ENCODE results near the gene FNDC11. TPM values are rescaled to one million over a fixed set of nuclear protein-coding genes. Genes with fewer than 3 reads are reported as not detected.

Gene FNDC11
- total and polyA plus RNA-seq, 2 donors, result 1.1 to 1.2 TPM

DNA sequence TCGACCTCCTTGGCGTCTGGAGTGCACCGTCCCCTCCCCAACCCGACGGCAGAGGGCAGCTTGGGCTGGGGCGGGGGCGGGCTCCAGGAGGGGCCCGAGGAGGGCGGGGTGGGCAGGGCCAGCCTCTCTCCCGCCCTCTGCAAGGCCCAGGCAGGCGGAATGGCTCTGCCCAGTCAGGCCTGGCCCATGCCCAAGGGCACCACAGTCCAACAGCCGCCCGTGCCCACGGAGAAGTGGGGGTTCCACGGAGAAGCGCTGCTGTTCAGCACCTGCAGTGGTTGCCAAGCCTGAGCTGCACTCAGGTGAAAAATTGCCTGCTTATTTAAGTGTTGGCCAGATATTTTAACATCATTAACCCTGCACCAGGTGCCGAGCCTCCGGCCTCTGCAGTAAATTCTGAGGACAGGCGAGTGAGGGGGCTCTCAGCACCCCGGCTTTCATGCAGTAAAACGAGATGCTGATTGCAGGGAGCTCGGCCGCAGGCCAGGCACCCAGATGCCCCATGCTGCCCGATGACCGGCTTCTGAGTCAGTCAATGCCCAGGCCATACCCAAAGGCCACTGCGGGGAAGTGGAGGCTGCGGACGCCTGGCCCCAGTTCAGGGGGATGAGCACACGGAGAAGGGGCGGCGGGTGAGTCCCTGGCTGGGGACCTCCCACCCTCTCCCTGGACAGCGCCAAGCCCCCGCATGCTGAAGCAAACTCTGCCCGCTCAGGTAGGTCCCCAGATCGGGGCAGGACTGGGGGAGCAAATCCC, 6.1 kb upstream of the FNDC11 start, which contains the start of gene SRMS:
Gene SRMS, minus strand, starts transcription at position 25 of the 756 bp plus-strand sequence. CDS start 286 bp downstream, outside the sequence.
- Histone ChIP-seq H3K4me1 (ENCODE audit: control insufficient read depth in 2 of 2, insufficient read depth in 2 of 2, low read length in 2 of 2) (peaks cover 21 to 48% of the 10 kb centered on the region in 2 donors), H3K27ac (ENCODE audit: low read depth in 1 of 2, low read length in 1 of 2) (no peak within 1 kb of the TSS), H3K4me3 (ENCODE audit: low read length in 2 of 2) (no peak within 1 kb of the TSS), H3K36me3 (ENCODE audit: control insufficient read depth in 2 of 2, insufficient read depth in 2 of 2, low read length in 1 of 2) (no peaks in the 10 kb centered on the region), H3K9me3 (ENCODE audit: control insufficient read depth in 2 of 2, insufficient read depth in 1 of 2, low read length in 1 of 2) (peaks cover 0 to 13% of the 10 kb centered on the region in 2 donors), H3K27me3 (ENCODE audit: control insufficient read depth in 2 of 2, insufficient read depth in 1 of 2, low read length in 1 of 2) (peaks cover 2 to 62% of the 10 kb centered on the region in 2 donors)
- DNase-seq (ENCODE audit: low read depth in 6 of 9, low spot score in 9 of 9), result no peak
- 68% methylated on average over 35 of the region's 35 CpGs for WGBS

DNA sequence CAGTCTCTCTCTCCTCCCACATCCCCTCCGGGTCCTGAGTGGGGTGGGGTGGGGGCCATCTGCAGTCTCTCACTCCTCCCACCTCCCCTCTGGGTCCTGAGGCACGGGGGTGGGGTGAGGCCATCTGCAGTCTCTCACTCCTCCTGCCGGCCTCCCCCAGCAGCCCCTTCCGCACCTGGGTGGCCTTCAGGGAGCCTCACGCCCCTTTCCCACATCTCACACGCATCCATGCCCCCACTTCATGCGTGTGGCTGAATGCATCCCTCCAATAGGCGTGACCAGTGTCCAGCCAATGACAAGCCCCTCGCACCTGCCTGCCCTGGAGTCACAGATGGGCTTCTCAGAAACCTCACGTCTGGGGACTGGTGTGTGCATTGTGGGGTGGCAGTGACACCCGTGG, 5.4 kb upstream of the FNDC11 start:
- H3K4me1 ChIP-seq (ENCODE audit: control insufficient read depth in 2 of 2, insufficient read depth in 2 of 2, low read length in 2 of 2), result peaks cover 25 to 54% of the 10 kb centered on the region in 2 donors
- H3K36me3 ChIP-seq (ENCODE audit: control insufficient read depth in 2 of 2, insufficient read depth in 2 of 2, low read length in 1 of 2), result no peaks in the 10 kb centered on the region
- DNase-seq (ENCODE audit: low read depth in 6 of 9, low spot score in 9 of 9), result no peak
- no peak overlapping the region for H3K4me3 ChIP-seq (ENCODE audit: low read length in 2 of 2)
- peaks cover 2 to 64% of the 10 kb centered on the region in 2 donors for H3K27me3 ChIP-seq (ENCODE audit: control insufficient read depth in 2 of 2, insufficient read depth in 1 of 2, low read length in 1 of 2)
- H3K27ac ChIP-seq (ENCODE audit: low read depth in 1 of 2, low read length in 1 of 2), result no peak overlapping the region
- 64% methylated on average over 11 of the region's 11 CpGs for WGBS
- peaks cover 0 to 18% of the 10 kb centered on the region in 2 donors for H3K9me3 ChIP-seq (ENCODE audit: control insufficient read depth in 2 of 2, insufficient read depth in 1 of 2, low read length in 1 of 2)

DNA sequence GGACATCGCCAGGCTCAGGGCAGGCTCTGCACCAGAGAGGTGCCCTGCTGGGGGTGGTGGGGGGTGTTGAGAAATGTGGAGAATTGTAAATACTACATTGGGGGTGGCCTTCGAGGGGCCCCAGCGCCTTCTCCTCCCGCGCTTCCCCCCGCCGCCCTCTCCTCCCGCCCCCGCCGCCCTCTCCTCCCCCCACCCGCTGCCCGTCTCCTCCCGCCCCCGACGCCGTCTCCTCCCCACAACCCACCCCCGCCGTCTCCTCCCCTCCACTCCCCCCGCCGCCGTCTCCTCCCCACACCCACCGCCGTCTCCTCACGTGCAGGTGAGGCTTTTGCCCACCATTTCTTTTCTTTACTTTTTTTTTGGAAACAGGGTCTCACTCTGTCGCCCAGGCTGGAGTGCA, 4.9 kb upstream of the FNDC11 start:
- H3K36me3 ChIP-seq (ENCODE audit: control insufficient read depth in 2 of 2, insufficient read depth in 2 of 2, low read length in 1 of 2), result no peaks in the 10 kb centered on the region
- no peak overlapping the region for H3K4me3 ChIP-seq (ENCODE audit: low read length in 2 of 2)
- DNase-seq (ENCODE audit: low read depth in 6 of 9, low spot score in 9 of 9), result peak in 2 of 9 donors; percentile 24 to 55
- H3K27ac ChIP-seq (ENCODE audit: low read depth in 1 of 2, low read length in 1 of 2), result no peak overlapping the region
- H3K27me3 ChIP-seq (ENCODE audit: control insufficient read depth in 2 of 2, insufficient read depth in 1 of 2, low read length in 1 of 2), result peaks cover 2 to 68% of the 10 kb centered on the region in 2 donors
- 35% methylated on average over 16 of the region's 25 CpGs for WGBS
- peaks cover 25 to 57% of the 10 kb centered on the region in 2 donors for H3K4me1 ChIP-seq (ENCODE audit: control insufficient read depth in 2 of 2, insufficient read depth in 2 of 2, low read length in 2 of 2)
- peaks cover 0 to 18% of the 10 kb centered on the region in 2 donors for H3K9me3 ChIP-seq (ENCODE audit: control insufficient read depth in 2 of 2, insufficient read depth in 1 of 2, low read length in 1 of 2)

DNA sequence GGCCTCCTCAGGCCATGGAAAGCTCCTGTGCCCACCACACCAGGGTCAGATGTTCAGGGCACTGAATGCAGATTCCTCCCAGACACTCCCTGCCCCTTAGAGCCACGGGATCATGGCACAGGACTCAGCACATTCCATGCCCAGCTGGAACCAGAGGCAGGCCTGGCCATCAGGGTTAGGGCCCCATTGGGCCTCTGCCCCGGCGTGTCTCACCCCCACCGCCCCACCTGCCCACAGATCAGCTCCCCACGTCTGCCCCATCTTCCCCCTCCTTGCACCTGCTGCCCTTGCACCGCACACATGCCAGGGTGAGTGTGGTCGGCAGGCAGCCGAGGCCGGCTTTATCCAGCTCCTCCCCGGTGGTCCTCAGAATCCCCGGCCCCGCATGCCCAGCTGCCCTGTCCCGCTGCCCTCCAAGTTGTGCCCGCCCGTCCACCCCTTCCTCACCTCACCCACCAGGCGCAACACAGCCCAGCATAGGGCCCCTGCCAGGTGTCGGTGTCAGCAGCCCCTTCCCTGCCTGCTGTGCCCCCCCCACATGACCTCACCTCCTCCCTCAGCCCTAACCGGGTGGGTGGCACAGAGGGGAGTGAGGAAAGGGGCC, 4.2 kb upstream of the FNDC11 start:
- Histone ChIP-seq H3K27me3 (ENCODE audit: control insufficient read depth in 2 of 2, insufficient read depth in 1 of 2, low read length in 1 of 2) (peaks cover 2 to 69% of the 10 kb centered on the region in 2 donors), H3K27ac (ENCODE audit: low read depth in 1 of 2, low read length in 1 of 2) (no peak overlapping the region), H3K4me1 (ENCODE audit: control insufficient read depth in 2 of 2, insufficient read depth in 2 of 2, low read length in 2 of 2) (peaks cover 25 to 63% of the 10 kb centered on the region in 2 donors), H3K4me3 (ENCODE audit: low read length in 2 of 2) (no peak overlapping the region), H3K9me3 (ENCODE audit: control insufficient read depth in 2 of 2, insufficient read depth in 1 of 2, low read length in 1 of 2) (peaks cover 0 to 18% of the 10 kb centered on the region in 2 donors), H3K36me3 (ENCODE audit: control insufficient read depth in 2 of 2, insufficient read depth in 2 of 2, low read length in 1 of 2) (no peaks in the 10 kb centered on the region)
- DNase-seq (ENCODE audit: low read depth in 6 of 9, low spot score in 9 of 9), result no peak
- 89% methylated on average over 18 of the region's 18 CpGs for WGBS

DNA sequence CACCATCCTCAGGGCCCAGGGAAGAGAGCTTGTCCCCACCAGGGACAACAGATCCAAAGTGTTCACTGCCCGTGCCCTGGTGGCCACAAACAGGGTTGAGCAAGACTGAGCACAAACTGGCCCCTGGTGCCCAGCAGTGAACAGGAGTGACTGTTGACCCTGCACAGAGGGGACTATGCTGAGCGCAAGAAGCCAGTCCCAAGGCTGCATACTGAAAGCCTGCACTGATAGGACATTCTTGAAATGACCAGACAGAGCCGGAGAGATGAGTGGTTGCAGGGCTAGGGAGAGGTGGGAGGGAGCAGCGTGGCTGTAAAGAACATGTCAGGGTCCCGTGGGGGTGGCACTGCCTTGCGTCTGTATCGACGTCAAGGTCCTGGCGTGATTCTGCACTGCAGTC, 2.9 kb upstream of the FNDC11 start:
- Histone ChIP-seq H3K36me3 (ENCODE audit: control insufficient read depth in 2 of 2, insufficient read depth in 2 of 2, low read length in 1 of 2) (no peaks in the 10 kb centered on the region), H3K27ac (ENCODE audit: low read depth in 1 of 2, low read length in 1 of 2) (no peak overlapping the region), H3K9me3 (ENCODE audit: control insufficient read depth in 2 of 2, insufficient read depth in 1 of 2, low read length in 1 of 2) (peaks cover 0 to 16% of the 10 kb centered on the region in 2 donors), H3K4me3 (ENCODE audit: low read length in 2 of 2) (no peak overlapping the region), H3K4me1 (ENCODE audit: control insufficient read depth in 2 of 2, insufficient read depth in 2 of 2, low read length in 2 of 2) (peaks cover 21 to 55% of the 10 kb centered on the region in 2 donors), H3K27me3 (ENCODE audit: control insufficient read depth in 2 of 2, insufficient read depth in 1 of 2, low read length in 1 of 2) (peaks cover 2 to 67% of the 10 kb centered on the region in 2 donors)
- DNase-seq (ENCODE audit: low read depth in 6 of 9, low spot score in 9 of 9), result no peak
- 88% methylated on average over 9 of the region's 9 CpGs for WGBS

DNA sequence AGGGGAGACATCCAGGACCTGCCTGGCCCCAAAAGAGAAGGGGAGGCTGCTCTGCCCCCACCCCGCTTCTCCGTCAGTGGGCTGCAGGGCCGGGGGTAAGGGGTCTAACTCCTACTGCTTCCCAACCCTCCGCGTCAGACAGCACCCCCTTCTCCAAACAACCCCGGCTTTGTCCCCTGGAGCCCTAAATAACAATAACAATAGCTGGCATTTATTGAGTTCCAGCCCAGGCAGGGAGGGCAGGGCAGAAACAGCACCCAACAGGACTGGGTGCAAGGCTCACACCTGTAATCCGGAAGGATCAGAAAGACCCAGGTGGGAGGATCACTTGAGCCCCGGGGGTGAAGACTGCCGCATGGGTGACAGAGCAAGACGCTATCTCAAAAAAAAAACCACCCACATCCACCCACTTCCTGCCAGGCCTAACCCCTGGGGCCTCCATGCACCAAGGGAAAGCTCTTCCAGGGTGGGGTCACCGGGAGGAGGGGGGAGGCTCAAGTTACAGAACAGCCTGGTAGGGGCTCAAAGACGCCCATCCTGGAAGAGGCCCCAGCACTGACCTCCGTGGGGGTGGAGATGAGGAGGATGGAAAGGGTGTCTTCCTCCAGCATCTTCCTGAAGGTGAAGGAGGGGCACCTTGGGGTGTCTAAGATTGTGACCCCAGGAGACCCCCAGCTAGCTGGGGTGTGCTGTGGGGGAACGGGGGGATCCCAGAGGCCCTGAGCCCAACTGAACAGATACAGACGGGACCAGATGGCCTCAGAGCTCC, 1.3 kb upstream of the FNDC11 start:
- DNase-seq (ENCODE audit: low read depth in 6 of 9, low spot score in 9 of 9), result peak; percentile 56 to 93 (median 73)
- H3K9me3 ChIP-seq (ENCODE audit: control insufficient read depth in 2 of 2, insufficient read depth in 1 of 2, low read length in 1 of 2), result peaks cover 0 to 11% of the 10 kb centered on the region in 2 donors
- peak overlapping the region; percentile 84 to 98 for H3K27ac ChIP-seq (ENCODE audit: low read depth in 1 of 2, low read length in 1 of 2)
- 26% methylated on average over 15 of the region's 15 CpGs for WGBS
- no peaks in the 10 kb centered on the region for H3K36me3 ChIP-seq (ENCODE audit: control insufficient read depth in 2 of 2, insufficient read depth in 2 of 2, low read length in 1 of 2)
- H3K4me1 ChIP-seq (ENCODE audit: control insufficient read depth in 2 of 2, insufficient read depth in 2 of 2, low read length in 2 of 2), result peaks cover 21 to 50% of the 10 kb centered on the region in 2 donors
- H3K4me3 ChIP-seq (ENCODE audit: low read length in 2 of 2), result peak overlapping the region in 1 of 2 donors; percentile 16
- peaks cover 0 to 54% of the 10 kb centered on the region in 2 donors for H3K27me3 ChIP-seq (ENCODE audit: control insufficient read depth in 2 of 2, insufficient read depth in 1 of 2, low read length in 1 of 2)

DNA sequence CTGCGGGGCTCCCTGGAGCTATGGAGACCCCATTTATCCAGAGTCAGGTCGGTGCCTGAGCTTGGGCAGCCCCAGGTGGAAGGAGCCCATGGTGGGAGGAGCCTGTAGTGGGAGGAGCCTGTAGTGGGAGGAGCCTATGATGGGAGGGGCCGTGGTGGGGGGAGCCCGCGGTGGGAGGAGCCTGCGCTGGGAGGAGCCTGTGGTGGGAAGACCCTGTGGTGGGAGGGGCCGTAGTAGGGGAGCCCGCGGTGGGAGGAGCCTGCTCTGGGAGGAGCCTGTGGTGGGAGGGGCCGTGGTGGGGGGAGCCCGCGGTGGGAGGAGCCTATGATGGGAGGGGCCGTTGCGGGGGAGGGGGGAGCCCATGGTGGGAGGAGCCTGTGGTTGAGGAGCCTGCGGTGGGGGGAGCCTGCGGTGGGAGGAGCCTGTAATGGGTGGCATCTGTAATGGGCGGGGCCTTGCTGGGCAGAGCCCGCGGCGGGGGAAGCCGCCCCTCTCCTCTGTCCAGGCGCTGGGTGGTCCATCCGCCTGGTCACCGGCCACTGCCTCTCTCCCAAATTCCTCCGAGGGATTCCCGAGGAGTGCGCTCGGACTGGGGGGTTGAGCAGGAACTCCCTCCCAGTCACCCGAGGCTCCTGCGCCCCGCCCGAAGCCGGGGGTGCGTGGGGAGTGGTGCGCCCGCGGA, 567 bp upstream of the FNDC11 start:
- Histone ChIP-seq H3K9me3 (ENCODE audit: control insufficient read depth in 2 of 2, insufficient read depth in 1 of 2, low read length in 1 of 2) (peaks cover 0 to 11% of the 10 kb centered on the region in 2 donors), H3K27me3 (ENCODE audit: control insufficient read depth in 2 of 2, insufficient read depth in 1 of 2, low read length in 1 of 2) (peaks cover 0 to 47% of the 10 kb centered on the region in 2 donors), H3K36me3 (ENCODE audit: control insufficient read depth in 2 of 2, insufficient read depth in 2 of 2, low read length in 1 of 2) (no peaks in the 10 kb centered on the region), H3K4me1 (ENCODE audit: control insufficient read depth in 2 of 2, insufficient read depth in 2 of 2, low read length in 2 of 2) (peaks cover 20 to 47% of the 10 kb centered on the region in 2 donors), H3K27ac (ENCODE audit: low read depth in 1 of 2, low read length in 1 of 2) (peak overlapping the region; percentile 66 to 98), H3K4me3 (ENCODE audit: low read length in 2 of 2) (peak overlapping the region; percentile 60 to 61)
- DNase-seq (ENCODE audit: low read depth in 6 of 9, low spot score in 9 of 9), result peak; percentile 68 to 92 (median 77)
- 3% methylated on average over 37 of the region's 37 CpGs for WGBS

DNA sequence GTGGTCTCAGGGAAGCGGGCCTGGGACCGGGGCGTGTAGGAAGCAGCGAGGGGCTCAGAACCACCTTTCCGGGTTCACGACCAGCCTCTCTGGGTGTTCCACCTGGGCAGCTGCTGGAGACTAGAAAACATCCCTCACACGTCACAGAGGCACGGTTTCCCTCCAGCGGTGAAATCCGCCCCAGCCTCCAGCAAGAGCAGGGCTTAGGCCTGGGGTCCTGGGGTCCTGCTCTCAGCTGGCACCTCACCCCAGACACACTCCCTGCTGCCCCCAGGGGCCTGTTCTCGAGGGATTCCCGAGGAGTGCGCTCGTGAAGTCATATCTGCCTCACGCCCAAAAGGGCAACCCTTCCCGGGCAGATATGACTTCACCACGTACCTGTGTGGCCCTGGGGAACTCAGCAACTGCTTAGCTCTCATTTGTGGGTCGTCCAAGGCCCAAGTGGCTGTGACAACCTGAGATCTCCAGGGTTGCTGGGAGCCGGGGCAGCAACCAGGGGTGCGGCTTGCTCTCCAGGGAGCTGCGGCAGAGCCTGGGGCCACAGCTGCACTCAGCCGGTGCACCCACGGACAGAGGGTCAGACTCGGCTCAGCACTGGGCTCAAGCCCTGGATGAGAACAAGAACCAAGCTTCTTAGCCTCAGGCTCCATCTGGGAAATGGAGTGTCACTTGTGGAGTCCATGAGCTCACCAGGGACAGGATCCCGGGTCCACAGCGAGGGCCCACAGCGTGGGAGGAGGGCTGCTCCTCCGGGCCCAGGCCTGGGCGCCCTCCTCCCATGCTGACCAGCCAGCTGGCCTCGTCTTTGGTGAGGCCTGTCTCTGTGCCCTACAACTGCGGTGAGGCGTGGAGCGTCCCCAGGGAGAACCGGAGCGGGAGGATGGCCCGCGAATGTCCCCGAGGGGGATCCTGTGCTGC, 661 bp downstream of the FNDC11 start:
- Histone ChIP-seq H3K4me1 (ENCODE audit: control insufficient read depth in 2 of 2, insufficient read depth in 2 of 2, low read length in 2 of 2) (peaks cover 15 to 37% of the 10 kb centered on the region in 2 donors), H3K27ac (ENCODE audit: low read depth in 1 of 2, low read length in 1 of 2) (no peak overlapping the region), H3K36me3 (ENCODE audit: control insufficient read depth in 2 of 2, insufficient read depth in 2 of 2, low read length in 1 of 2) (no peaks in the 10 kb centered on the region), H3K4me3 (ENCODE audit: low read length in 2 of 2) (peak overlapping the region; percentile 9 to 61), H3K27me3 (ENCODE audit: control insufficient read depth in 2 of 2, insufficient read depth in 1 of 2, low read length in 1 of 2) (peaks cover 0 to 37% of the 10 kb centered on the region in 2 donors), H3K9me3 (ENCODE audit: control insufficient read depth in 2 of 2, insufficient read depth in 1 of 2, low read length in 1 of 2) (peaks cover 0 to 11% of the 10 kb centered on the region in 2 donors)
- WGBS, result 79% methylated on average over 38 of the region's 38 CpGs
- DNase-seq (ENCODE audit: low read depth in 6 of 9, low spot score in 9 of 9), result peak in 2 of 9 donors; percentile 21 to 36
